GM12878 (cell line): ENCODE results near the gene PRMT3. TPM values are rescaled to one million over a fixed set of nuclear protein-coding genes. Genes with fewer than 3 reads are reported as not detected.

Experiments used
- LARP7 ChIP-seq: fragments of 450-650 bp; IDR thresholded peaks from 2 replicates; pipeline ENCODE4 v1.6.1; 2017; ENCODE audit warnings: mild to moderate bottlenecking
- MEF2A ChIP-seq: IDR thresholded peaks from 2 replicates; pipeline ENCODE4 v1.6.1; 2011; ENCODE audit warnings: low read depth, mild to moderate bottlenecking, low read length, moderate library complexity; ENCODE audit not compliant: insufficient read depth
- MLLT1 ChIP-seq: fragments of 450-650 bp; IDR thresholded peaks from 2 replicates; pipeline ENCODE4 v1.6.1; 2016; ENCODE audit warnings: mild to moderate bottlenecking
- NFYB ChIP-seq: IDR thresholded peaks from 2 replicates; pipeline ENCODE4 v1.6.1; 2011; ENCODE audit warnings: low read depth, mild to moderate bottlenecking, low read length, improper control_type of control experiment, moderate library complexity; ENCODE audit not compliant: insufficient read depth
- RAD51 ChIP-seq: fragments of 450-650 bp; IDR thresholded peaks from 2 replicates; pipeline ENCODE4 v1.6.1; 2016; ENCODE audit warnings: moderate library complexity, mild to moderate bottlenecking, inconsistent platforms
- RELB ChIP-seq: fragments of 450-650 bp; IDR thresholded peaks from 2 replicates; pipeline ENCODE4 v1.6.1; 2017; ENCODE audit warnings: low read depth, mild to moderate bottlenecking, moderate library complexity
- REST ChIP-seq: IDR thresholded peaks from 2 replicates; pipeline ENCODE4 v1.6.1; 2012; ENCODE audit warnings: mild to moderate bottlenecking, low read depth, low read length
- SKIL ChIP-seq: fragments of 450-650 bp; IDR thresholded peaks from 2 replicates; pipeline ENCODE4 v1.6.1; 2017; ENCODE audit warnings: mild to moderate bottlenecking, low read depth, inconsistent platforms; ENCODE audit not compliant: poor library complexity, severe bottlenecking
- polyA plus RNA-seq, 11 experiments: library from polyadenylated mRNA; depleted of rRNA in 4 of 11; unstranded in 6 of 11; stranded (reverse) in 5 of 11; fragments of >200 nt; fragmentation: Nextera tagmentation in 4 of 11; fragmentation: Illumina TruSeq in 1 of 11; extraction: Ambion mirVana in 4 of 11; extraction: Trizol in 1 of 11; gene quantifications; 1 replicate in 1 of 11; 2 replicates in 10 of 11; pipeline versions ENCODE4 v1.2.1 to v1.2.3, GENCODE V29; 2011 to 2016; ENCODE audit warnings: inconsistent platforms in 2 of 11, missing spikeins in 2 of 11, low read depth in 1 of 11
- total RNA-seq, 4 experiments: library from RNA; depleted of rRNA in 3 of 4; stranded (reverse); fragments of >200 nt in 3 of 4; fragmentation: Illumina TruSeq in 1 of 4; extraction: Trizol in 1 of 4; gene quantifications; 2 replicates each; pipeline versions ENCODE4 v1.2.1 to v1.2.3, GENCODE V29; 2013 to 2021

Gene PRMT3
- total and polyA plus RNA-seq, 10 of the 15 experiments (the other 5 are each of a cell fraction or from before 2014, with no cell fraction given): 13.9 to 52.1 (median 27.7) TPM

GRCh38 chr11:20536784-20537183 lies 149.3 kb downstream of the PRMT3 start (continued):
- TF ChIP-seq SKIL (no peak), REST (no peak), LARP7 (no peak), RAD51 (no peak), RELB (no peak), MLLT1 (no peak), NFYB (no peak), MEF2A (no peak)
